Measurements from ENCODE around the gene PXDN. TPM values are rescaled to one million over a fixed set of nuclear protein-coding genes. Genes with fewer than 3 reads are reported as not detected.

Gene PXDN
- total RNA-seq, 1 experiment from 2014 or later: 96.1 TPM

GRCh38 chr2:1743396-1744150 is 742 bp downstream of the PXDN start:
- peak; percentile 36 for DNase-seq (ENCODE audit: unreplicated experiment)
- peaks cover 24% of the 10 kb centered on the region for H3K36me3 Mint-ChIP-seq (ENCODE audit: insufficient read depth, unreplicated experiment)
- BruUV-seq (replicated peaks): no TSS peak
- ChIA-PET CTCF (interaction anchor here (1.3 to 2.7 kb wide), 5 partner anchors 12 to 191 kb away, joined by 3 to 38 read pairs (median 4); no protein-coding TSS in a partner anchor), POLR2A (interaction anchor here (1.6 to 2.5 kb wide), 3 partner anchors 10 to 68 kb away, joined by 7 to 10 read pairs (median 8); no protein-coding TSS in a partner anchor)
- no peaks in the 10 kb centered on the region for H3K27me3 Mint-ChIP-seq (ENCODE audit: insufficient read depth, unreplicated experiment)
- peak overlapping the region; percentile 90 for H3K27ac Mint-ChIP-seq (ENCODE audit: low read depth, unreplicated experiment)
- H3K9me3 Mint-ChIP-seq (ENCODE audit: unreplicated experiment): no peaks in the 10 kb centered on the region
- intact Hi-C loops (cut with micrococcal nuclease): loop anchor here (1.0 to 5.0 kb wide), 4 partner anchors 36 to 189 kb away; no protein-coding TSS in a partner anchor
- H3K4me3 Mint-ChIP-seq (ENCODE audit: unreplicated experiment): peak overlapping the region; percentile 79
- peaks cover 7% of the 10 kb centered on the region for H3K4me1 Mint-ChIP-seq (ENCODE audit: insufficient read depth, unreplicated experiment)
- TF ChIP-seq CTCF (IDR thresholded peaks at IDR 0.05; ENCODE audit: unreplicated experiment): no peak

GRCh38 chr2:1742681-1743395 is 1.5 kb downstream of the PXDN start:
- H3K9me3 Mint-ChIP-seq (ENCODE audit: unreplicated experiment): no peaks in the 10 kb centered on the region
- H3K4me3 Mint-ChIP-seq (ENCODE audit: unreplicated experiment): peak overlapping the region; percentile 79

DNA sequence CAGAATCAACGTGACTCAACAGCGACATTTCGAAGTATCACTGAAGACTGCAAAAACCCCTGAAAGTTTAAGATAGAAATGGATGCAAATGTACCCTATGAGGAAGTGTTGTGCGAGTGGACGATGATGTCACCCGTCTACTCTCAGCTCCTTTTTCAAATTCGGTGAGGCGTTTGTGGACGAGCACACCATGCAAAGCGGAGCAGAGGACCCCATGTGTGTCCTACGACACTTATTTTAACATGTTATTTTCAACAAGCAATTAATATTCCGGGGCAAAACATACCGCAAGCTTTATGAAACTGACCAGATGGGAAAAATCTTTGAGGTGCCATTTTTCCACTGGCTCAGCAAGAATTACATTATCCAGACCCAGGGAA is 2.0 kb downstream of the PXDN start:
- BruUV-seq (replicated peaks): TSS peak; percentile 49
- intact Hi-C loops (cut with micrococcal nuclease): loop anchor here (2.0 to 5.0 kb wide), 2 partner anchors 35 to 117 kb away; no protein-coding TSS in a partner anchor
- no peak for DNase-seq (ENCODE audit: unreplicated experiment)
- ChIA-PET POLR2A (interaction anchor here (0.7 to 2.5 kb wide), 14 partner anchors 8 to 1177 kb away, joined by 3 to 19 read pairs (median 5); no protein-coding TSS in a partner anchor), CTCF (interaction anchor here (0.6 to 5.2 kb wide), 27 partner anchors 8 to 789 kb away, joined by 3 to 38 read pairs (median 4); no protein-coding TSS in a partner anchor)
- Mint-ChIP-seq H3K27me3 (ENCODE audit: insufficient read depth, unreplicated experiment) (no peaks in the 10 kb centered on the region), H3K4me3 (ENCODE audit: unreplicated experiment) (peak overlapping the region; percentile 79), H3K36me3 (ENCODE audit: insufficient read depth, unreplicated experiment) (peaks cover 24% of the 10 kb centered on the region), H3K27ac (ENCODE audit: low read depth, unreplicated experiment) (no peak overlapping the region), H3K4me1 (ENCODE audit: insufficient read depth, unreplicated experiment) (peaks cover 7% of the 10 kb centered on the region), H3K9me3 (ENCODE audit: unreplicated experiment) (no peaks in the 10 kb centered on the region)
- no peak for TF ChIP-seq CTCF (IDR thresholded peaks at IDR 0.05; ENCODE audit: unreplicated experiment)

More at GRCh38 chr2:1742681-1743395, 1.5 kb downstream of the PXDN start:
- peaks cover 24% of the 10 kb centered on the region for H3K36me3 Mint-ChIP-seq (ENCODE audit: insufficient read depth, unreplicated experiment)
- DNase-seq (ENCODE audit: unreplicated experiment): peak; percentile 91
- intact Hi-C loops (cut with micrococcal nuclease): loop anchor here (1.0 to 5.0 kb wide), 4 partner anchors 36 to 189 kb away; no protein-coding TSS in a partner anchor
- ChIA-PET CTCF (interaction anchor here (0.6 to 5.2 kb wide), 21 partner anchors 8 to 201 kb away, joined by 3 to 38 read pairs (median 4); no protein-coding TSS in a partner anchor), POLR2A (interaction anchor here (0.7 to 2.5 kb wide), 12 partner anchors 9 to 1178 kb away, joined by 3 to 19 read pairs (median 6); no protein-coding TSS in a partner anchor)
- peak; percentile 66 for TF ChIP-seq CTCF (IDR thresholded peaks at IDR 0.05; ENCODE audit: unreplicated experiment)
- H3K27ac Mint-ChIP-seq (ENCODE audit: low read depth, unreplicated experiment): peak overlapping the region; percentile 90
- no TSS peak for BruUV-seq (replicated peaks)
- no peaks in the 10 kb centered on the region for H3K27me3 Mint-ChIP-seq (ENCODE audit: insufficient read depth, unreplicated experiment)
- H3K4me1 Mint-ChIP-seq (ENCODE audit: insufficient read depth, unreplicated experiment): peaks cover 7% of the 10 kb centered on the region
